Sigmoid colon (tissue), 3 donors: ENCODE results near the gene RPS6KB1.
"Not testable (repeated sequence)": the region's sequence is repeated elsewhere in the genome, so short reads cannot be mapped to it uniquely, and the experiment has no call there.

Experiments used
- POLR2A ChIP-seq, 2 donors: fragments of 450-650 bp; IDR thresholded peaks; one replicate each; pipeline ENCODE4 v1.6.1; 2016; ENCODE audit warnings: antibody characterized with exemption in 2 of 2, mild to moderate bottlenecking in 2 of 2, moderate library complexity in 2 of 2
- TF ChIP-seq, protein P1 (sequence below), 4 experiments: fragments of 450-650 bp in 3 of 4; fragments of 200-600 bp in 1 of 4; IDR thresholded peaks; one replicate each; pipeline ENCODE4 v1.5.1; 2016 to 2019; ENCODE audit warnings: antibody characterized with exemption in 4 of 4, mild to moderate bottlenecking in 3 of 4, moderate library complexity in 2 of 4

DNA sequence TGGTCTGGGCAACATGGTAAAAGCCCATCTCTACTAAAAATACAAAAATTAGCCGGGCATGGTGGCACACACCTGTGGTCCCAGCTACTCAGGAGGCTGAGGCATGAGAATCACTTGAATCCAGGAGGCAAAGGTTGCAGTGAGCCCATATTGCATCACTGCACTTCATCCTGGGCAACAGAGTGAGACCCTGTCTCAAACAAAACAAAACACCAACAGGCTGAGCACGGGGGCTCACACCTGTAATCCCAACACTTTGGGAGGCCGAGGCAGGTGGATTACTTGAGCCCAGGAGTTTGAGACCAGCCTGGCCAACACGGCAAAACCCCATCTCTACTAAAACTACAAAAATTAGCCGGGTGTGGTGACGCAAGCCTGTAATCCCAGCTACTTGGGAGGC, 82.2 kb downstream of the RPS6KB1 start:
- TF ChIP-seq, protein P1, sequence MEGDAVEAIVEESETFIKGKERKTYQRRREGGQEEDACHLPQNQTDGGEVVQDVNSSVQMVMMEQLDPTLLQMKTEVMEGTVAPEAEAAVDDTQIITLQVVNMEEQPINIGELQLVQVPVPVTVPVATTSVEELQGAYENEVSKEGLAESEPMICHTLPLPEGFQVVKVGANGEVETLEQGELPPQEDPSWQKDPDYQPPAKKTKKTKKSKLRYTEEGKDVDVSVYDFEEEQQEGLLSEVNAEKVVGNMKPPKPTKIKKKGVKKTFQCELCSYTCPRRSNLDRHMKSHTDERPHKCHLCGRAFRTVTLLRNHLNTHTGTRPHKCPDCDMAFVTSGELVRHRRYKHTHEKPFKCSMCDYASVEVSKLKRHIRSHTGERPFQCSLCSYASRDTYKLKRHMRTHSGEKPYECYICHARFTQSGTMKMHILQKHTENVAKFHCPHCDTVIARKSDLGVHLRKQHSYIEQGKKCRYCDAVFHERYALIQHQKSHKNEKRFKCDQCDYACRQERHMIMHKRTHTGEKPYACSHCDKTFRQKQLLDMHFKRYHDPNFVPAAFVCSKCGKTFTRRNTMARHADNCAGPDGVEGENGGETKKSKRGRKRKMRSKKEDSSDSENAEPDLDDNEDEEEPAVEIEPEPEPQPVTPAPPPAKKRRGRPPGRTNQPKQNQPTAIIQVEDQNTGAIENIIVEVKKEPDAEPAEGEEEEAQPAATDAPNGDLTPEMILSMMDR (IDR thresholded peaks at IDR 0.05): not testable (repeated sequence)
- TF ChIP-seq POLR2A (IDR thresholded peaks at IDR 0.05): not testable (repeated sequence)
